A204.1 (cell line): Measurements from ENCODE around the gene GPC6.

Experiments
- FAIRE-seq: peaks from 2 replicates; lab custom pipeline; 2012; peaks lifted over from hg19 to GRCh38; lab: Jason Lieb, UNC

GPC6 gene

DNA sequence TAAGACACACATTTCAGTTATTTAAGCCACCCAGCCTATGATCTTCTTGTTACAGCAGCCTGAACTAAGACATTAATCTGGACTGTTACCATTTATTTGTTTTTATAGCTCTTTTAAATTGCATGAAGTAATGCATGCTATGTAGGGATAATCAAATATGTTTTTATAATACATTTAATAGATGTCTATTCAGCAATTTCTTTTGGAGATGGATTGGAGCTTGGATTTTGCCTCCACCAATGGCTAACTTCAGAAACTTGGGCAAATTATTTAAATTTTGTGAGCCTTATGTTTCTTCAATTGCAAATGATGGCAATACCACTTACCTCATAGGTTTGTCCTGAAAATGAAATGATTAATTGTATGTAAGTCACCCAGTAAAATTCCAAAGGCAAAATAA lies 288.7 kb downstream of the GPC6 start:
- FAIRE-seq = no peak

DNA sequence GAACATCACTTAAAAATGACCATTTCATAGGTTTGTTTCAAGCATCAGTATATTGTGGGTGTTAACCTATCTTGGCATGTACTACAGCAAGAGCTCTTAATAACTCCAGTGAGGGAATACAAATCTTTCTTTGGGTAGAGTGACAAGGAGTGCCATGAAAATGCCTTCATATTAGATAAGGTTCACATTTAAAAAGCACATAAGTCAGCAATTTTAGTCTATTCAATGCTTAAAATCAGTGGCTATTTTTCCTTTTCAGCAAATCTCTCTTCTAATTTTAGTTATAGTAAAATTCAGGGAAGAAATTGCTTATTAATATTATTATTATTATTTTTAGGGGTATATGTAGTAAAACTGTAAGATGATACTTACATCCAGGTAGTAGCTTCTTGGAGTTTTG lies 291.1 kb downstream of the GPC6 start:
- FAIRE-seq = no peak

DNA sequence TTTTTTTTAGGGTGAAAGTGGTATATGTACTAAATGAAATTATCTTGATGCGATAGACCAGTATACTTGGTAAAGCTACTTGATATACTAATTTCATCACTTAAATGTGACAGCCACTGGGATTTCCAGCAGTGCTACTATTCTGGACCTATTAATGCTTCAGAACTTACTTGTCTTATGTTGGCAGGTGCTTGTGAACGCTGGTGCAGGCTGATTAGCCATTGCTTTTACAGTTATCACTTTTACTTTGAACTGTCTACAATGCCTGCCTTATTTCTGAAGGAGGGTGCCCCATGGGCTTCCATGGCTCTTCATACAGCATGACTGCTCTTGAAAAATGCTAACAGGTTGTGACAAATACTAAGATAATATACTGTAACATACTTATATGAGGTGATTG lies 294.7 kb downstream of the GPC6 start:
- FAIRE-seq = no peak

DNA sequence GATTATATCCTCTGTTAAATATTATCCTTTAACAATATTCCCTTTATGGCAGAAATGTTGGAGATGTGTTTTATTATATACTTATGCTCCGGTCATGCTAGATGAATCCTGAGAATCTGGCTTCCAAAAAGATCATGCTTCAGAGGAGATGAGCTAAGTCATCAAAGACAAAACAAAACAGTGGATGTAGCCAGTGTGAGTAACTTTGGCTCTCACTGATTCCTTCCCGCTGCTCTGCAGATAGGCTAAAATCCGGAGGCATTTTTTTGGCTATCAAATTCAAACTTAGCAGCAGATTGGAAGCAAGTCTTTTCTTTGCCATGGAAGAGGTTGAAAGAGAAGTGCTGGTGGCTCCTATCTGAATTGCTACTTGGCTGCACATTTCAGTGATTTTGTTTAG lies 295.9 kb downstream of the GPC6 start:
- FAIRE-seq = no peak

DNA sequence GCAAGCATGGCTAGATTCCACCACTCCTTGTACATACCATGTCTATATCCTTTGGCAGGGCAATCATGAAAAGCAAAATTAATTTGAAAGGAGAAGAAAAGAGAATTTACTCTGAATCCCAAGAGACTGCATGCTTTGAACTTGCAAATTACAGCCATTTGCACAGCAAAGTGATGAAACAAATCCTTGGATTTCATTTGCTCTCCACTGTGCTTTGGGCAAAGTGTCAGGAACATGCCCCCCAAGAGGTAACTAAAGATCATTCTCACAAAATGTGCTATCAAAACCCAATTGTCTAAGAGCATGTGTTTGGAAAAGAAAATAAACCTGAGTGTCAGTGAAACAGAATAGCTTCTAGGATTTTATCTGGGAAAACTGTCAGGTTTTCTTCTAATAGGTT lies 298.5 kb downstream of the GPC6 start:
- no peak for FAIRE-seq

DNA sequence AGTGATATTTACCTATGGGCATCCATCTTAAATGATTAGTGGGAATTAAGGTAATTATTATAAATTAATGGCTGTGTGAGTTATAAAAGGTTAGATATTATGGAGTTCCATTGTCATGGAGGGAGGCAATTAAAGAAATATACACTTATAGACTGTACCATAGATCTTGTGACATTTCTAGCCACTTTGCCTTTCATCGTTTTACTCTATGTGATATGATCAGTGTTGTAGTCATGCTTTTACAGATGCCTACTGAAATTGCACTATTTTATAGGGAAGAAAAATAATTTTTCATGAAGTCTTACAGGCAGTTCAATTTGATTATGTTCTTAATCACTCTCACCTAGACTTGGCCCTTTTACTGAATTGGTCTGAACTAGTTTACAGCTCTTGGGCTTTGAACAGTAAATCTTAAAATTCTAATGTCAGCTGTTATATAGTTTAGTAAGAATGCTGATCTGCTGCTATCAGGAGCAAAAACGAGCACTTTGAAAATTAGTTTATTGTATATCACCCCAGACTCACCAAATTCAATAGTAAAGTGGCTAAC lies 301.2 kb downstream of the GPC6 start:
- FAIRE-seq = no peak

DNA sequence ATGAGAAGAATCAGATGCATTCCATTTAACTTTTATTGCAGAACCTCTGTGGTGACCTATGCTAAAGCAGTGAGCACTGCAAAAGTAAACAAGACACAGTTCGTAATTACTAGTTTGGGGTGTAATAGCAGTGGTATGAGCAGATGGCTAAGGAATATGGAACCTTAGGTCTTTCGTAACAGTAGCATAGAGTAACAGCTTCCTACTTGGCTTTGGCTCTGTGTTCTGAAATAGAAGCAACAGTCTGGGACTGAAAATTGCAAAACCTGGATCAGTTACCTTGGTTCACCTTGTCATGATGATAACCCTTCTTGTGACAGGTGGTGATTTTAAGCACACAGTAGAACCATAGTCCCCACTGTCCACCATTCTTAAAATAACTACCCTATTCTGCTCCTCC lies 303.4 kb downstream of the GPC6 start:
- FAIRE-seq = no peak

DNA sequence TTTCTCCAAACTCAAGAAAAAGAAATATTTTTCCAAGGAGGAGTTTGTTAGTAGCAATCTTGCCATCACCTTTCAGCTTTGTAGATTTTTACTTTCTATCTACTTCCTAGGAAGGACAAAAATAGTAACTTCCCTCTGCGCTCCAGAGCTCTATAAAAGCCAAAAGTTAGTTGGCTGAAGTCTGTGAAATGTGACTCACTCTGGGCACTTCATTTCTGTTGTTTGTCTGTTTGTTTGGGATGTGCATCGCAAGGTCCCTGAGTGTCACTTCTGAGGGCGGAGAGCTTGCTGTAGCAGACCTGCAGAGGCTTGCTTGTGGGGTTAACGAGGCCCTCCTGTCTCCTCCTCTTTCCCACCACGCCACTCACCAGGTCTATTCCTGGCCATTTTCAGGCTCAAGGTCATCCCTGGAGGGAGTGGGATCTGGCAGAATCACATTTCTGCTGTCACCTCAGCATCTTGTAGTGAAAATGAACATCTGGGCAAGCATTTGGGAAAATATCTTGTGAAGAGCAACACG lies 307.6 kb downstream of the GPC6 start:
- no peak for FAIRE-seq

DNA sequence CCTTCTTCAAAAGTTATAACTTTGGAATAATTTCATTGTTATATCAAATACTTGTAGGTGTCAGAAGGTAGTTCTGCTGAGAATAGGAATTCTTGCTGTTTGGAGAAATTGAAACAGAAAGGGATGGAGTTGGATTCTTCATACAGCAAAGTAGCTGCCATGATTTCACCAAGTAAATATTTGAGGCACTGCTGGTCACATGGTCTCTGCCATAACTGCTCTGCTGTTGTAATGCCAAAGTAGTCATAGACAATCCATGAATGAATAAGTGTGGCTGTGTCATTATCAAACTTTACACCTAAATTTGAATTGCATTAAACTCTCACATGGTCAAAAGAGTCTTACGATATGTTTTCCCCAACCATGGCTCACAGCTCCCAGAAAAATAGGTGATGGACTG lies 308.6 kb downstream of the GPC6 start:
- FAIRE-seq = no peak

DNA sequence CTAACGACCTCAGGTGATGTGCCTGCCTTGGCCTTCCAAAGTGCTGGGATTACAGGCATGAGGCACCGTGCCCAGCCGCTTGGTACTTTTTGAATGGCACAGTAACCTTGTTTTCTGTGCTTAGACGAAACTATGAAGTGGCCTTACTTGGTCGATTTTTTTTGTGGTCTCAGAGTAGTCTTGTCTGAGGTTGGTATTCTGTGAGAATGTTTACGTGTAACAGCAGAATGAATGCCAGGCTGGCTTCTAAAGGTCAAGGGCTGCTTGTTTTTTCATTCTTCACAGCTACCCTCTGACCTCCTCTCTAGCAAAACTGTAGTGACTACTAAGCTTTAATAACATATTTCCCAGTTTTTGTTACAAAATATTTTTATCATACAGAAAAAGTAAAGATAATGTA lies 313.3 kb downstream of the GPC6 start:
- no peak for FAIRE-seq

DNA sequence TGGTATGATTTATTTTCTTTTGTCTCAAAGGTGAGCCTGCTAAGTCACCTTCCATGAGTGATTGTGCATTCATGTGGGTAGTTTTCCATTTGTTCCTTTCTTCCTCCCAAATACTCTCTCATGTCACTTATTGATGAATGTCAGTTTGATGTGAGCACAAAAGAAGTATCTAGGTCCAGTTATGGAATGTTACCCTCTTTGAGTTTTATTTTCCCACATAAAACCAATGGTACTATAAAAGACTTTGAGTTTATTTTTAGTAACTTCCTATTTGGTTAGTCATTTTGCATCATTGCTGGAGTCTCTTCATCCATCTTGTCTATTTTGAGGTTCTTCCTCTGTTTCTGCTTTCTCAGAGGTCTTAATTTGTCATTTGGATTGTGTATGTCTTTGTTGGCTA lies 321.3 kb downstream of the GPC6 start:
- FAIRE-seq = no peak

DNA sequence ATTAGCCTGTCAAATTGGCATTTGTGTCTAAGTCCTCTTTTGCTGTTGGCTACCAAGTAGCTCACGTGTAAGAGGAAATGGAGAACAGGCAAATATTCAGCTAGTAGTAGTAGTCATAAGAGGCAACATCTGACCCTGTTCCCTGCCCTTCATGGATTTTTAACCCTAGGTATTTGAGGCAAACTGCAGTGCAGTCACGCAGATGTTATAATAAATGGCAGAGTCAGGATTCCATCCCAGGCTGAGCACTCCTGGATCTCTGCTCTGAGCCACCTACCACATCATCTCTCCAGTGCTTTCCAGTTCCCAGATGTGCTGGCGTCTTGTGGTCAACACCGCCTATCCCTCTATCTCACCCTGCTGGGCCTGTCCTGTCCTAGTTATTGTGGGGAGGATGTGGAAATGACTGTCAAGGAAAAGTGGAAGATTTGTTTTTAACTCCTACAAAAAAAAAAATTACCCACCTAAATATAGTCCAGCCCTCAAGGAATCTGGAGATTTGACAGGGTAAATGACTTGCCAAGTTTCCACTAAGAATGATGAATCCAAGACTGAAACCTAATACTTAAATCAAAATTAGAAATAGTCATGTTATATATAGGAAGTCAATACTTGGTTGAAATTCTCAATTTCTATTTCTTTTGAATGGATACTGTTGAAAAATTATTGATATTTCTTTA lies 322.9 kb downstream of the GPC6 start:
- FAIRE-seq = no peak

DNA sequence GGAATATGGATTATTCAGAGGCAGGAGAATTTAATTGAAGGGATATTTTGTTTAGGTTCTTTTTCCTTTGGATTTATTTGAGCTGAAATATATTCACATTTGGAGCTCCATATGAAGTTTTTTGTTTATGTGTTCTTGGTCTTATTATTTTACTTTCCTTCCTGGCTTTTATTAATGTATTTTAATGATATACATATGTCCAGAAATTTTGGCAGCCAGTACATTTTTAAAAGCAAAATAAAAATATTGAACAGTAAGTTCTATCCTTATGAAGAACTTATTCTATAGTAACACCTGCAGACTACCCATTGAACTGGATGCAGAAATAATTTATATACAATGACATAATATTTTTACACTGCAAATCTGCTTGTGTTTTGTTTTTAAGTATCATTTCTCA lies 323.6 kb downstream of the GPC6 start:
- FAIRE-seq = no peak

DNA sequence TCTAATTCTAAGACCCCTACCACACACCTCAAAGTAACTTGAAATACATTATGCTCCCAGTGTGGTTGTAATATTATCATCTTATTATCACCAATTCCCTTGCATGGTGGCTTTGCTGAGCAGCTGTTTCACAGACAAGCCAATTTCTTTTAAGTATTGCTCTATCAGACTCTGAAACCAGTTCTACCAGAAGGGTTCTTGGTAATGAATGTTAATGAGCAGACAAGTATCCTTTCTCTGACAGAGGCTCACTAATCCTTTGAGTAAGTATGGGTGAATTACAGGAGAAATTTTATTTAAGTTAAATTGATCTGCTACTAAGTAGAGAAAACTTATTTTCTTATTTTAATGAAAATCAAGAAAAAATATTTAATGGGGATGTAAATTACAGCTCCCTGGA lies 326.0 kb downstream of the GPC6 start:
- no peak for FAIRE-seq

DNA sequence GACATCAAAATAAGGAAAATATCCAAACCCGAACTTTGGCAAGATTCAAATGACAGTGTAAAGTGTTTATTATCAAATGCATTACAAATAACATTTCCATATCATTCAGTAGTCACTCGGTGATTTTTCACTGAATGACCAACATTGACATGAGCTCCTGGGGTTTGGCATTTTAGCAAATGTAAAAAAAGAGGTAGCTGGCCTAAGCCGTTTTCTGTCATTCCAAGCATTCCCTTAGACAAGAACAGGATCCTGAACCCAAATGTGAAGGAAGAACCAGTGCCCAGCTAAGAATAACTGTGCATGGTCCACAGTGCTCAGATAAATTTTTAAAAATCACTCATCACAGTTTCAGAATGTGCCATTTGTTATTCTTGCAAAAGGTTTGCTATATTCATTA lies 327.9 kb downstream of the GPC6 start:
- FAIRE-seq = no peak

DNA sequence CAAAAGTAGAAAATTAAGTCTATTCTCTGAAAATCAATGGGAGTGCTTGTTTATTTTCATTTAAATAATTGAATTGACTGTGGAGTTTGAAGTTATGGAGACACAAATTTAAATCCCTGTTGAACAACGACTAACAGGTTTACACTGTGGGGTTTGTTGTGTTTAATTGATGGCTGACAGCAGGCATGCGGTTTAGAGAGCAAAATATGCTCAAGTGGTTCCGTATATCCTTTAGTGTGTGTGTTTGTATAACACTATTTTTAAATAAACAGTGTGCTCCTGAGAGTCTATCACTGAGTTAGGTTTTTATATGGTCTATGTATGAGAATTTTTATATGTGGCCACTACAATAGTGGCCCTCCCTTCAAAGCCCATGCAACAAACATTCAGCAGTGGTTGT lies 332.0 kb downstream of the GPC6 start:
- no peak for FAIRE-seq

DNA sequence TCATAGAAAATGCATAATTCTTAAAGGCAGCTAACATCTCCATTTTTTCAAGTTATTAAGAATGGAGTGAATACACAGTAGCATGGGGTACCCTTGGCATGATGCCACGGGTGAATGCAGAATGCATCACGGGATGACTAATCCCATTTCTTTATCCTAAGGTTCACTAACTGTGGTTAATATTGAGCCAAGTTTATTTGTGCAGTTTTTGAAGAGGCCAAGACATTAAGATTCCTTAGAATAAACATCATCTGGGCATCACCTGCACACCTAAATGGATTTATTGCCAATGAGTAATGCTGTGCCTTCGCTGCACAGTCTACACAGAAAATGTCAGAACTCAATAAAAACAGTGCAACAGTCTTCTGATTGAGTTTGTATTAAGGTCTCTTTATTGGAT lies 333.1 kb downstream of the GPC6 start:
- FAIRE-seq = no peak

DNA sequence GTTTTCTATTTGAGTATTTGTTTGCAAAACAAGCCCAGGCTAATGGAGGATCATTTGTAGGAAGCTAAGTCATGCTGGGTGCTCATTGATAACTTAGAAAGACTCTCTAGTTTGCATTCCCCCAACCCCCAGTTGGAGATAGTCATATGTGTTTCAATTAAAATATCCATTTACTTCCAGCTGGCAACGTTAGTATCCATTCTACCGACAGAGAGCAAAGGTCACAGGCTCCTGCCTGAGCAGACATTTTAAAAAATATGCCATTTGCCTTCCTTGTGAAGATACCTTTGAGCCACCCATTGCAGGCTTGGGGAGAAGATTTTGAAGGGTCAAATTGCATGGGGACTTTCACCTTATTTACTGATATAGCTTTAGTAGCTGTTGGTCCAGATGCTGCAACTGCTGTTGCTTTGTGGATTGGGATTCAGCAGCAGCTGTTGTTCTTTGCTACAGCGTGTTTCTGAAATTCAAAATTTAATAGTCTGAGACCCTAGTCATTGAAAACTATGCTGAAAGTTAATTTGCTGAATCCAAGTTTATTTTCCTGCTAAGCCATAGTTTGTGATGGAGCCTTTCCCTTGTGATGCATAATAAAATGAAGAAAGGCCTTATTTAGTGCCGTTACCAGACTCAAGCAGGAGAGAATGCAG lies 335.1 kb downstream of the GPC6 start:
- no peak for FAIRE-seq

DNA sequence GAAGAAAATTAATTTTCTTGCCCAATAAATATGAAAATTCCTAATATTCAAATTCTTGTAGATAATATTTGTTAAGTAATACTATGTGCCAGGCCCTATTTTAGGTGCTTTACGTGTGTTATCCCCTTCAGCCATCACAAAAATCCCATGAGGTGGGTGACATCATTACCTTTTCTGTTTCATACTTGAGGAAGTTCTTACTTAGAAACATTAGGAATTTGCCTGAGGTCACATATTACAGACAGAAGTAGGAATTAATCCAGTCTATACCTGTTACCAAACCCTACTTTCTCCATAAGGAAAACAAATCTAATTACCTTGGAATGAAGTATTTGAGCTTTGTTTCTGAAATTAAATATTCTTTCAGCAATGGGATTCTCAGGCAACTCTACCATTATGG lies 336.1 kb downstream of the GPC6 start:
- no peak for FAIRE-seq

DNA sequence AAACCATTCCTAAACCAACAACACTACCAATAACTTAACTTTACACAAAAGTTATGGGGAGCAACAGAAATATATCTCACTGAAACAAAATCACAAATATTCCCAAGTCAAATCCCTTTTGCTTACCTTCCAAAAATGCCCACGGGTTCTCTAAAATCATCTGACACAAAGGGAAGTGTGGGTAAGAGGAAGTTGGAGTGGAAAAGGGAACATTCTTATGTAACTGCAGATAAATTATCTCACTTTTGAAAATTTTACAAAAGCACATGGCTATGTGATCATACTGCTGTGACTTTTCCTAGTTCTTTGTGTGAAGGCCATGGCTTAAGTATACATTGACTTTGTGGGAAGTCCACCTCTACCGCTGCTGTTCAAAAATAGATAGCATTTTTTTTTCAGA lies 350.5 kb downstream of the GPC6 start:
- no peak for FAIRE-seq

DNA sequence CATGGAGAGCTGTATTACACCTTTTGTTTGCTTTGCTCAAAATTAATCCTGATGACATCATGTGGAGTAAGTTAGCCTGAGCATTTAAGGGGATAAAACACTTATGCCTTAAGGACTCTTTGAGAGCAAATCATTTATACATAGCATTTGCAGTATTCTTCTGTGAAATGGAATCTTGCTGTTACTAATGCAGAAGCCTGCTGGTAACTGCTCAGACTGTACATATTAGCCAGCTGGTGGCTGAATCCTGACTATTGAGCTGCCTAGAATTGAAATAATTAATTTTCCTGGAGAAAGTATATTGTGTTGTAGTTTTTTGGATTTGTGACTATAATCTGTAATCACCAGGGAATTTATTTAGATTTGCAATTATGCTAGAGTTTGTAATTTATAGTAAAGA lies 363.2 kb downstream of the GPC6 start:
- FAIRE-seq = no peak

DNA sequence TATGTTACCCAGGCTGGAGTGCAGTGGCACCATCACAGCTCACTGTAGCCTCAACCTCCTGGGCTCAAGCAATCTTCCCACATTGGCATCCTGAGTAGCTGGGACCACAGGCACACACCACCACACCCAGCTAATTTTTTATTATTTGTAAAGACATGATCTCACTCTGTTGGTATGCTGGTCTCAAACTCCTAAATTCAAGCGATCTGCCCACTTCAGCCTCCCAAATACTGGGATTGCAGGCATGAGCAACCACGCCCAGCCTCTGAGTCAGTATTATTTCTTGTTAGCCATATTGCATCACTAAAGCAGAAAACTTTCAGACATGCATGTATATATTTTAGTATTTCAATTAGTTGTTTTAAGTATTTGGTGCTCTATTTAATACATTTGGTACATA lies 376.4 kb downstream of the GPC6 start:
- FAIRE-seq = no peak

DNA sequence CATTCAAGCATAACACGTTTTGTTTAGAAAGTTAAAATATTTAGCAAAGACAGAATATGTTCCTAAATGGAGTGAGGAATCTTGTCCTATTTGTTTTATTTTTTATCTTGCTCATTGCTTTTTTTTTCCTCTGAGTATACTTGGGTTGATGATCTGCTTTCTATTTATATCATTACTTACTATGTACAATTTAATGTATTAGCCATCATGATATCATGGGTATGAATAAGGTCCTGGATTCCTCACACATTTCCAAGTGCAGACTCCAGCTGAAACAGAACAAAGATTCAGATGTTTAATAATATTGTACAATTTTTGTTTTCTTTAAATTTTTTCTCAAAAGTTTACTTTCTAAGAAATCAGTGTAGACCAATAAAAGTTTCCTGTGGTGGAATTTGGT lies 388.2 kb downstream of the GPC6 start:
- FAIRE-seq = peak; percentile 16

DNA sequence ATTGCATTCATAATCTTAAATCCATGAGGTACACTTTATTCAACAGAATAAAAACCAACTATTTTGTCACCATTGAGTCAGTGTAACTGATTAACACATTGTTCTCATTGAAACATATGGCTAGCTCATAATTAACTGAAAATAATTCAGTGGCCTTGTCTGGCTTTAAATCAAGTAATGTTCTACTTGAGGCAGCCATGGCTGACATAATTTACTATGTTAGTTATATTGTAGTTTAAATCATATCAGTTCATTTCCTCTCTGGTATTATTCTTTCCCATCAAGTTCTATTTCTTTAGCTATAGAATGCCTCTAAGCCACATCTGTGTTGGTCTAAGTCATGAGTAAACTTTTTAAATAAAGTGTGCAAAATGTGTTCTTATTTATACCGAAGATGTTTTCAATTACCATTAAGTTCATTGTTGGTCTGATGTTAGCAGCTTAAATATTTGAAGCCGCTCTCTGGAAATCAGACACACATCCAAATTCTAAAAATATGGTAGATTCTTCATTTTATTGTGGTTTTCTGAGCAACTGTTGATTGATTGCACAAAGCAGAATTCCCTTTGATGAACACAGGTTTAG lies 393.7 kb downstream of the GPC6 start:
- FAIRE-seq = no peak
